ENCODE data around the gene GCAT. TPM values are rescaled to one million over a fixed set of nuclear protein-coding genes. Genes with fewer than 3 reads are reported as not detected.

GCAT gene
- total and polyA plus RNA-seq, 2 of the 13 experiments (the other 11 are each of a cell fraction or from before 2014, with no cell fraction given) = 28.0 to 50.3 TPM

MicroRNA genes within 50 kb of the gene (microRNA counts, 767-probe panel; counts per million panel counts)
- microRNA hsa-miR-658 (not detected), microRNA hsa-miR-659-3p (not detected)

Small RNAs within 50 kb of the gene (microRNA-seq; reads per million reads assigned to microRNA genes)
- 3.9 reads per million, percentile 27 among the genes with 10 or more reads in this experiment for gene MIR659

Small RNAs within 50 kb of the gene (small RNA-seq; reads per million reads assigned to genes)
- gene MIR659 (ENCODE audit: insufficient read depth in 2 of 3, insufficient read length in 3 of 3, low read depth in 2 of 3, low replicate concordance in 1 of 3) = 0 to 8.7 (median 3.3) reads per million in 3 experiments

Other genes with a start within 250 kb of the GCAT start
- gene CDC42EP1, start 247.5 kb upstream of the GCAT start, total RNA-seq (2016; rRNA removed; fragmentation: Illumina TruSeq; extraction: Trizol) = 25.4 and 29.5 TPM in 2 replicates
- gene CDC42EP1, start 247.5 kb upstream of the GCAT start, polyA plus RNA-seq (2011; rRNA removed) = 17.1 and 26.7 TPM in 2 replicates
- 43.4 and 56.0 TPM in 2 replicates for gene LGALS2, start 227.8 kb upstream of the GCAT start, total RNA-seq (2016; rRNA removed; fragmentation: Illumina TruSeq; extraction: Trizol)
- gene LGALS2, start 227.8 kb upstream of the GCAT start, polyA plus RNA-seq (2011; rRNA removed) = 32.5 and 56.1 TPM in 2 replicates
- 16.0 and 29.1 TPM in 2 replicates for gene GGA1, start 199.1 kb upstream of the GCAT start, total RNA-seq (2016; rRNA removed; fragmentation: Illumina TruSeq; extraction: Trizol)
- gene GGA1, start 199.1 kb upstream of the GCAT start, polyA plus RNA-seq (2011; rRNA removed) = 87.2 and 103 TPM in 2 replicates
- 8.4 and 9.4 TPM in 2 replicates for gene SH3BP1, start 168.3 kb upstream of the GCAT start, total RNA-seq (2016; rRNA removed; fragmentation: Illumina TruSeq; extraction: Trizol)
- gene SH3BP1, start 168.3 kb upstream of the GCAT start, polyA plus RNA-seq (2011; rRNA removed) = 15.7 and 18.5 TPM in 2 replicates
- gene PDXP, start 149.2 kb upstream of the GCAT start, total RNA-seq (2016; rRNA removed; fragmentation: Illumina TruSeq; extraction: Trizol) = 46.1 and 58.2 TPM in 2 replicates
- gene PDXP, start 149.2 kb upstream of the GCAT start, polyA plus RNA-seq (2011; rRNA removed) = 70.6 and 85.3 TPM in 2 replicates
- gene LGALS1, start 132.3 kb upstream of the GCAT start, total RNA-seq (2016; rRNA removed; fragmentation: Illumina TruSeq; extraction: Trizol) = 103 and 124 TPM in 2 replicates
- gene LGALS1, start 132.3 kb upstream of the GCAT start, polyA plus RNA-seq (2011; rRNA removed) = 858 and 969 TPM in 2 replicates
- 27.5 and 31.4 TPM in 2 replicates for gene NOL12, start 121.6 kb upstream of the GCAT start, total RNA-seq (2016; rRNA removed; fragmentation: Illumina TruSeq; extraction: Trizol)
- gene NOL12, start 121.6 kb upstream of the GCAT start, polyA plus RNA-seq (2011; rRNA removed) = 11.8 and 14.3 TPM in 2 replicates
- gene TRIOBP, start 110.9 kb upstream of the GCAT start, total RNA-seq (2016; rRNA removed; fragmentation: Illumina TruSeq; extraction: Trizol) = 11.3 and 15.4 TPM in 2 replicates
- 6.1 and 10.1 TPM in 2 replicates for gene TRIOBP, start 110.9 kb upstream of the GCAT start, polyA plus RNA-seq (2011; rRNA removed)
- not detected in 2 replicates for gene GALR3, start 15.4 kb downstream of the GCAT start, total RNA-seq (2016; rRNA removed; fragmentation: Illumina TruSeq; extraction: Trizol)
- gene GALR3, start 15.4 kb downstream of the GCAT start, polyA plus RNA-seq (2011; rRNA removed) = 0.05 and 0.13 TPM in 2 replicates
- gene ANKRD54, start 36.4 kb downstream of the GCAT start, total RNA-seq (2016; rRNA removed; fragmentation: Illumina TruSeq; extraction: Trizol) = 31.9 and 33.6 TPM in 2 replicates
- gene ANKRD54, start 36.4 kb downstream of the GCAT start, polyA plus RNA-seq (2011; rRNA removed) = 28.5 and 33.1 TPM in 2 replicates
- 514 and 695 TPM in 2 replicates for gene EIF3L, start 41.5 kb downstream of the GCAT start, total RNA-seq (2016; rRNA removed; fragmentation: Illumina TruSeq; extraction: Trizol)
- 731 and 793 TPM in 2 replicates for gene EIF3L, start 41.5 kb downstream of the GCAT start, polyA plus RNA-seq (2011; rRNA removed)
- 10.2 and 10.6 TPM in 2 replicates for gene MICALL1, start 98.4 kb downstream of the GCAT start, total RNA-seq (2016; rRNA removed; fragmentation: Illumina TruSeq; extraction: Trizol)
- 7.6 and 10.2 TPM in 2 replicates for gene MICALL1, start 98.4 kb downstream of the GCAT start, polyA plus RNA-seq (2011; rRNA removed)
- 0.24 and 0.32 TPM in 2 replicates for gene C22orf23, start 145.7 kb downstream of the GCAT start, total RNA-seq (2016; rRNA removed; fragmentation: Illumina TruSeq; extraction: Trizol)
- gene C22orf23, start 145.7 kb downstream of the GCAT start, polyA plus RNA-seq (2011; rRNA removed) = 0.21 and 0.24 TPM in 2 replicates
- gene POLR2F, start 145.8 kb downstream of the GCAT start, total RNA-seq (2016; rRNA removed; fragmentation: Illumina TruSeq; extraction: Trizol) = 135 and 147 TPM in 2 replicates
- 136 and 158 TPM in 2 replicates for gene POLR2F, start 145.8 kb downstream of the GCAT start, polyA plus RNA-seq (2011; rRNA removed)
- not detected in 2 replicates for gene SOX10, start 176.6 kb downstream of the GCAT start, total RNA-seq (2016; rRNA removed; fragmentation: Illumina TruSeq; extraction: Trizol)
- gene SOX10, start 176.6 kb downstream of the GCAT start, polyA plus RNA-seq (2011; rRNA removed) = not detected in 2 replicates
- gene PICK1, start 249.5 kb downstream of the GCAT start, total RNA-seq (2016; rRNA removed; fragmentation: Illumina TruSeq; extraction: Trizol) = 16.0 and 19.3 TPM in 2 replicates
- gene PICK1, start 249.5 kb downstream of the GCAT start, polyA plus RNA-seq (2011; rRNA removed) = 25.3 and 28.9 TPM in 2 replicates